ENCODE data around the gene CPTP. TPM values are rescaled to one million over a fixed set of nuclear protein-coding genes. Genes with fewer than 3 reads are reported as not detected.
"Not testable (repeated sequence)": the region's sequence is repeated elsewhere in the genome, so short reads cannot be mapped to it uniquely, and the experiment has no call there.

CPTP gene
- polyA plus RNA-seq, 1 donor from 2014 or later = 9.9 TPM

GRCh38 chr1:1367315-1367714 lies 42.7 kb downstream of the CPTP start:
- no peaks in the 10 kb centered on the region for H3K27me3 ChIP-seq (ENCODE audit: insufficient read depth, low read depth, low read length)
- H3K79me2 ChIP-seq (replicated peaks; ENCODE audit: insufficient read depth, low read length) = no peaks in the 10 kb centered on the region
- H2AFZ ChIP-seq (ENCODE audit: low read depth, low read length) = no peak overlapping the region
- H3K9ac ChIP-seq (ENCODE audit: low read length) = no peak overlapping the region
- H3K9me2 ChIP-seq (ENCODE audit: insufficient read depth, low read length) = no peaks in the 10 kb centered on the region
- no peaks in the 10 kb centered on the region for H3F3A ChIP-seq (ENCODE audit: insufficient read depth, low read length, poor library complexity, severe bottlenecking)
- H4K20me1 ChIP-seq (ENCODE audit: insufficient read depth) = no peaks in the 10 kb centered on the region
- H3K4me3 ChIP-seq (ENCODE audit: low read length) = no peak overlapping the region
- no peaks in the 10 kb centered on the region for H3K9me3 ChIP-seq (ENCODE audit: low read length)
- no peaks in the 10 kb centered on the region for H3K36me3 ChIP-seq (ENCODE audit: insufficient read depth, low read length)
- TF ChIP-seq, protein P1, sequence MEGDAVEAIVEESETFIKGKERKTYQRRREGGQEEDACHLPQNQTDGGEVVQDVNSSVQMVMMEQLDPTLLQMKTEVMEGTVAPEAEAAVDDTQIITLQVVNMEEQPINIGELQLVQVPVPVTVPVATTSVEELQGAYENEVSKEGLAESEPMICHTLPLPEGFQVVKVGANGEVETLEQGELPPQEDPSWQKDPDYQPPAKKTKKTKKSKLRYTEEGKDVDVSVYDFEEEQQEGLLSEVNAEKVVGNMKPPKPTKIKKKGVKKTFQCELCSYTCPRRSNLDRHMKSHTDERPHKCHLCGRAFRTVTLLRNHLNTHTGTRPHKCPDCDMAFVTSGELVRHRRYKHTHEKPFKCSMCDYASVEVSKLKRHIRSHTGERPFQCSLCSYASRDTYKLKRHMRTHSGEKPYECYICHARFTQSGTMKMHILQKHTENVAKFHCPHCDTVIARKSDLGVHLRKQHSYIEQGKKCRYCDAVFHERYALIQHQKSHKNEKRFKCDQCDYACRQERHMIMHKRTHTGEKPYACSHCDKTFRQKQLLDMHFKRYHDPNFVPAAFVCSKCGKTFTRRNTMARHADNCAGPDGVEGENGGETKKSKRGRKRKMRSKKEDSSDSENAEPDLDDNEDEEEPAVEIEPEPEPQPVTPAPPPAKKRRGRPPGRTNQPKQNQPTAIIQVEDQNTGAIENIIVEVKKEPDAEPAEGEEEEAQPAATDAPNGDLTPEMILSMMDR (IDR thresholded peaks at IDR 0.05; ENCODE audit: poor library complexity, severe bottlenecking) = no peak
- TF ChIP-seq MXI1 (conservative IDR thresholded peaks at IDR 0.05; ENCODE audit: poor library complexity, severe bottlenecking) (no peak), EP300 (conservative IDR thresholded peaks at IDR 0.05; ENCODE audit: poor library complexity, severe bottlenecking) (no peak), RAD21 (conservative IDR thresholded peaks at IDR 0.05) (no peak), POLR2AphosphoS5 (IDR thresholded peaks at IDR 0.05) (no peak), EZH2 (IDR thresholded peaks at IDR 0.05; ENCODE audit: borderline replicate concordance, insufficient read depth, low read length, poor library complexity, severe bottlenecking) (no peak), TAF1 (IDR thresholded peaks at IDR 0.05; ENCODE audit: low read depth) (no peak), SMC3 (conservative IDR thresholded peaks at IDR 0.05; ENCODE audit: poor library complexity) (no peak)
- TF ChIP-seq, protein P2, sequence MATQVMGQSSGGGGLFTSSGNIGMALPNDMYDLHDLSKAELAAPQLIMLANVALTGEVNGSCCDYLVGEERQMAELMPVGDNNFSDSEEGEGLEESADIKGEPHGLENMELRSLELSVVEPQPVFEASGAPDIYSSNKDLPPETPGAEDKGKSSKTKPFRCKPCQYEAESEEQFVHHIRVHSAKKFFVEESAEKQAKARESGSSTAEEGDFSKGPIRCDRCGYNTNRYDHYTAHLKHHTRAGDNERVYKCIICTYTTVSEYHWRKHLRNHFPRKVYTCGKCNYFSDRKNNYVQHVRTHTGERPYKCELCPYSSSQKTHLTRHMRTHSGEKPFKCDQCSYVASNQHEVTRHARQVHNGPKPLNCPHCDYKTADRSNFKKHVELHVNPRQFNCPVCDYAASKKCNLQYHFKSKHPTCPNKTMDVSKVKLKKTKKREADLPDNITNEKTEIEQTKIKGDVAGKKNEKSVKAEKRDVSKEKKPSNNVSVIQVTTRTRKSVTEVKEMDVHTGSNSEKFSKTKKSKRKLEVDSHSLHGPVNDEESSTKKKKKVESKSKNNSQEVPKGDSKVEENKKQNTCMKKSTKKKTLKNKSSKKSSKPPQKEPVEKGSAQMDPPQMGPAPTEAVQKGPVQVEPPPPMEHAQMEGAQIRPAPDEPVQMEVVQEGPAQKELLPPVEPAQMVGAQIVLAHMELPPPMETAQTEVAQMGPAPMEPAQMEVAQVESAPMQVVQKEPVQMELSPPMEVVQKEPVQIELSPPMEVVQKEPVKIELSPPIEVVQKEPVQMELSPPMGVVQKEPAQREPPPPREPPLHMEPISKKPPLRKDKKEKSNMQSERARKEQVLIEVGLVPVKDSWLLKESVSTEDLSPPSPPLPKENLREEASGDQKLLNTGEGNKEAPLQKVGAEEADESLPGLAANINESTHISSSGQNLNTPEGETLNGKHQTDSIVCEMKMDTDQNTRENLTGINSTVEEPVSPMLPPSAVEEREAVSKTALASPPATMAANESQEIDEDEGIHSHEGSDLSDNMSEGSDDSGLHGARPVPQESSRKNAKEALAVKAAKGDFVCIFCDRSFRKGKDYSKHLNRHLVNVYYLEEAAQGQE (IDR thresholded peaks at IDR 0.05; ENCODE audit: borderline replicate concordance) = no peak
- H3K27ac ChIP-seq (ENCODE audit: low read length) = no peak overlapping the region
- H3K4me2 ChIP-seq (ENCODE audit: low read length) = no peak overlapping the region

DNA sequence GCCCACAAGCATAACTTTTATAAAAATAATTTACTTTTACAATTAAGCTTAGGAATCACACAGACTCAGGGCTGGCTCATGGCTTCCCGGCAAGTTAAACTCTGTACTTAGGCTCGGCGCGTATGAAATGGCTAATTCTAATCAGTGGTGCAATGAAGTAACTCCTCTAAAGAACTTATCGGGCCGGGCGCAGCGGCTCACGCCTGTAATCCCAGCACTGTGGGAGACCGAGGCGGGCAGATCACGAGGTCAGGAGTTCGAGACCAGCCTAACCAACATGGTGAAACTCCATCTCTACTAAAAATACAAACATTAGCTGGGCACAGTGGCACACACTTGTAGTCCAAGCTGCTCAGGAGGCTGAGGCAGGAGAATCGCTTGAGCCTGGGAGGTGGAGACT lies 45.5 kb downstream of the CPTP start:
- H3K79me2 ChIP-seq (replicated peaks; ENCODE audit: insufficient read depth, low read length); H2AFZ ChIP-seq (ENCODE audit: low read depth, low read length); H3K4me3 ChIP-seq (ENCODE audit: low read length); H3F3A ChIP-seq (ENCODE audit: insufficient read depth, low read length, poor library complexity, severe bottlenecking); H3K9ac ChIP-seq (ENCODE audit: low read length); H3K9me3 ChIP-seq (ENCODE audit: low read length); H4K20me1 ChIP-seq (ENCODE audit: insufficient read depth); H3K4me2 ChIP-seq (ENCODE audit: low read length); H3K36me3 ChIP-seq (ENCODE audit: insufficient read depth, low read length); H3K27ac ChIP-seq (ENCODE audit: low read length); H3K9me2 ChIP-seq (ENCODE audit: insufficient read depth, low read length); H3K27me3 ChIP-seq (ENCODE audit: insufficient read depth, low read depth, low read length): not testable (repeated sequence)

DNA sequence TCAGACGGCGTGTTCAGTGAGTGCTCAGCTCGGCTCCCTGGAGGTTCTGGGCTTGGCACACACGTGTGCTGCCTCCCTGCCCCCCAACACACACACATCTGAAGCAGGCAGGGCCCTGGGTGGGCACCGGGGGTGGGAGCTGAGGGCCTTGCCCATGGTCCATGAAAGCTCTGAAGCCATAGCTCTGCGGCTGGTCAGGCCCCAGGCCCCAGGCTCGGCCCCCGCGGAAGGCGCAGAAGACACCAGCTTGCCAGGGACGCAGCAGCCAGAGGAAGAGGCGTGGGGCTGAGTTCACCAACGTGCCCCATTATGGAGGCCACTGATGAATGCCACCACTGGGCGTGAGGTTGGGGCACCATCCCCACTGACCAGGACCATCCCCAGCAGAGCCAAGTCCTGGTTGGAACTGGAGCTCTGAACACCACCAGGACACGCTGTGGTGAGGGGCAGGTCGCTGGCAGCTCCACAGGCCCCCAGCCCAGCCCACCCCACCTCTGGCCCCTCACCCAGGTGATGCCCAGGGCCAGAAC lies 46.2 kb downstream of the CPTP start:
- Histone ChIP-seq H3K36me3 (ENCODE audit: insufficient read depth, low read length) (no peaks in the 10 kb centered on the region), H3K27me3 (ENCODE audit: insufficient read depth, low read depth, low read length) (no peaks in the 10 kb centered on the region), H3F3A (ENCODE audit: insufficient read depth, low read length, poor library complexity, severe bottlenecking) (no peaks in the 10 kb centered on the region), H4K20me1 (ENCODE audit: insufficient read depth) (no peaks in the 10 kb centered on the region), H3K4me3 (ENCODE audit: low read length) (no peak overlapping the region), H3K79me2 (replicated peaks; ENCODE audit: insufficient read depth, low read length) (no peaks in the 10 kb centered on the region), H3K27ac (ENCODE audit: low read length) (no peak overlapping the region), H3K9me3 (ENCODE audit: low read length) (no peaks in the 10 kb centered on the region), H2AFZ (ENCODE audit: low read depth, low read length) (no peak overlapping the region), H3K9ac (ENCODE audit: low read length) (no peak overlapping the region), H3K4me2 (ENCODE audit: low read length) (no peak overlapping the region), H3K9me2 (ENCODE audit: insufficient read depth, low read length) (no peaks in the 10 kb centered on the region)
- TF ChIP-seq, protein P1 (IDR thresholded peaks at IDR 0.05; ENCODE audit: poor library complexity, severe bottlenecking) = no peak
- TF ChIP-seq RAD21 (conservative IDR thresholded peaks at IDR 0.05) (no peak), EZH2 (IDR thresholded peaks at IDR 0.05; ENCODE audit: borderline replicate concordance, insufficient read depth, low read length, poor library complexity, severe bottlenecking) (no peak), SMC3 (conservative IDR thresholded peaks at IDR 0.05; ENCODE audit: poor library complexity) (no peak), EP300 (conservative IDR thresholded peaks at IDR 0.05; ENCODE audit: poor library complexity, severe bottlenecking) (no peak), TAF1 (IDR thresholded peaks at IDR 0.05; ENCODE audit: low read depth) (no peak), POLR2AphosphoS5 (IDR thresholded peaks at IDR 0.05) (no peak), MXI1 (conservative IDR thresholded peaks at IDR 0.05; ENCODE audit: poor library complexity, severe bottlenecking) (no peak)
- TF ChIP-seq, protein P2 (IDR thresholded peaks at IDR 0.05; ENCODE audit: borderline replicate concordance) = no peak

All from neural cell (in vitro differentiated cells).